ENCODE measurements around the gene PTPRN2. TPM values are rescaled to one million over a fixed set of nuclear protein-coding genes. Genes with fewer than 3 reads are reported as not detected.

PTPRN2 gene
- total RNA-seq, 1 experiment from 2014 or later: 2.1 TPM

DNA sequence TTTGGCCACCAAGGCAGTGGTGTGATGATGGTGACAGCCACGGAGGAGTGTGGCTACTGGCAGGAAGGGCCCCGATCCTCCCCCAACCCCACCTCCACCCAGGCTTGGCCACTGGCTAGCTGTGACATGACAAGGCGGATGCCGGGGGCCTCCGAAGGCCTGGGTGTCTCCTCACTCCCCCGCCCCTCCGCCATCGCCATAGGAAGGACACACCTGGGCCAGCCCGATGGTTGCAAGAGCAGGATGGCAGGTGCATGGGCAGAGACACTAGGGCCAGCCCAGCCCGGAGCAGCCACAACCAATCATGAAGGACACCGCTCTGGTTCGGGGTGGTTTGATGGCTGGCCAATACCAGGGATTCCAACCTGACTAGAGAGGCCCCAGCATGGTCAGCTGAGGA, 81.0 kb downstream of the PTPRN2 start:
- no TSS peak for BruUV-seq (replicated peaks)
- no peak overlapping the region for H3K4me2 ChIP-seq (ENCODE audit: low read length)
- peaks cover 0 to 9% of the 10 kb centered on the region in 2 experiments; a peak in 1 of 4 replicates for H3K9me3 ChIP-seq (ENCODE audit: control insufficient read depth in 1 of 2, insufficient read depth in 1 of 2, low read depth in 1 of 2, low read length in 2 of 2)
- H2AFZ ChIP-seq (ENCODE audit: low read depth, low read length, poor library complexity, severe bottlenecking): no peak overlapping the region
- H4K20me1 ChIP-seq (ENCODE audit: insufficient read depth): no peaks in the 10 kb centered on the region
- no peaks in the 10 kb centered on the region for H3K36me3 ChIP-seq (ENCODE audit: control insufficient read depth in 1 of 2, insufficient read depth in 2 of 2, low read length in 2 of 2)
- ATAC-seq: no peak
- H3K79me2 ChIP-seq (ENCODE audit: insufficient read depth, low read length): no peaks in the 10 kb centered on the region
- POLR2A ChIA-PET: no interaction called here
- TF ChIP-seq FOSL1 (IDR thresholded peaks at IDR 0.05; ENCODE audit: low read depth): no peak
- no peak for TF ChIP-seq RAD21 (IDR thresholded peaks at IDR 0.05; ENCODE audit: low read depth)
- TF ChIP-seq SIN3A (IDR thresholded peaks at IDR 0.05; ENCODE audit: low read depth): no peak
- TF ChIP-seq, protein P1, sequence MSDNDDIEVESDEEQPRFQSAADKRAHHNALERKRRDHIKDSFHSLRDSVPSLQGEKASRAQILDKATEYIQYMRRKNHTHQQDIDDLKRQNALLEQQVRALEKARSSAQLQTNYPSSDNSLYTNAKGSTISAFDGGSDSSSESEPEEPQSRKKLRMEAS (IDR thresholded peaks at IDR 0.05): no peak
- TF ChIP-seq, protein P2, sequence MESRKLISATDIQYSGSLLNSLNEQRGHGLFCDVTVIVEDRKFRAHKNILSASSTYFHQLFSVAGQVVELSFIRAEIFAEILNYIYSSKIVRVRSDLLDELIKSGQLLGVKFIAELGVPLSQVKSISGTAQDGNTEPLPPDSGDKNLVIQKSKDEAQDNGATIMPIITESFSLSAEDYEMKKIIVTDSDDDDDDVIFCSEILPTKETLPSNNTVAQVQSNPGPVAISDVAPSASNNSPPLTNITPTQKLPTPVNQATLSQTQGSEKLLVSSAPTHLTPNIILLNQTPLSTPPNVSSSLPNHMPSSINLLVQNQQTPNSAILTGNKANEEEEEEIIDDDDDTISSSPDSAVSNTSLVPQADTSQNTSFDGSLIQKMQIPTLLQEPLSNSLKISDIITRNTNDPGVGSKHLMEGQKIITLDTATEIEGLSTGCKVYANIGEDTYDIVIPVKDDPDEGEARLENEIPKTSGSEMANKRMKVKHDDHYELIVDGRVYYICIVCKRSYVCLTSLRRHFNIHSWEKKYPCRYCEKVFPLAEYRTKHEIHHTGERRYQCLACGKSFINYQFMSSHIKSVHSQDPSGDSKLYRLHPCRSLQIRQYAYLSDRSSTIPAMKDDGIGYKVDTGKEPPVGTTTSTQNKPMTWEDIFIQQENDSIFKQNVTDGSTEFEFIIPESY (IDR thresholded peaks at IDR 0.05; ENCODE audit: extremely low read depth, insufficient replicate concordance, low read length): no peak
- TF ChIP-seq EZH2 (IDR thresholded peaks at IDR 0.05): no peak
- TF ChIP-seq, protein P3, sequence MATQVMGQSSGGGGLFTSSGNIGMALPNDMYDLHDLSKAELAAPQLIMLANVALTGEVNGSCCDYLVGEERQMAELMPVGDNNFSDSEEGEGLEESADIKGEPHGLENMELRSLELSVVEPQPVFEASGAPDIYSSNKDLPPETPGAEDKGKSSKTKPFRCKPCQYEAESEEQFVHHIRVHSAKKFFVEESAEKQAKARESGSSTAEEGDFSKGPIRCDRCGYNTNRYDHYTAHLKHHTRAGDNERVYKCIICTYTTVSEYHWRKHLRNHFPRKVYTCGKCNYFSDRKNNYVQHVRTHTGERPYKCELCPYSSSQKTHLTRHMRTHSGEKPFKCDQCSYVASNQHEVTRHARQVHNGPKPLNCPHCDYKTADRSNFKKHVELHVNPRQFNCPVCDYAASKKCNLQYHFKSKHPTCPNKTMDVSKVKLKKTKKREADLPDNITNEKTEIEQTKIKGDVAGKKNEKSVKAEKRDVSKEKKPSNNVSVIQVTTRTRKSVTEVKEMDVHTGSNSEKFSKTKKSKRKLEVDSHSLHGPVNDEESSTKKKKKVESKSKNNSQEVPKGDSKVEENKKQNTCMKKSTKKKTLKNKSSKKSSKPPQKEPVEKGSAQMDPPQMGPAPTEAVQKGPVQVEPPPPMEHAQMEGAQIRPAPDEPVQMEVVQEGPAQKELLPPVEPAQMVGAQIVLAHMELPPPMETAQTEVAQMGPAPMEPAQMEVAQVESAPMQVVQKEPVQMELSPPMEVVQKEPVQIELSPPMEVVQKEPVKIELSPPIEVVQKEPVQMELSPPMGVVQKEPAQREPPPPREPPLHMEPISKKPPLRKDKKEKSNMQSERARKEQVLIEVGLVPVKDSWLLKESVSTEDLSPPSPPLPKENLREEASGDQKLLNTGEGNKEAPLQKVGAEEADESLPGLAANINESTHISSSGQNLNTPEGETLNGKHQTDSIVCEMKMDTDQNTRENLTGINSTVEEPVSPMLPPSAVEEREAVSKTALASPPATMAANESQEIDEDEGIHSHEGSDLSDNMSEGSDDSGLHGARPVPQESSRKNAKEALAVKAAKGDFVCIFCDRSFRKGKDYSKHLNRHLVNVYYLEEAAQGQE (IDR thresholded peaks at IDR 0.05; ENCODE audit: low read depth): no peak
- TF ChIP-seq EZH2phosphoT487 (IDR thresholded peaks at IDR 0.05; ENCODE audit: borderline replicate concordance): no peak
- TF ChIP-seq TCF7L2 (IDR thresholded peaks at IDR 0.05; ENCODE audit: borderline replicate concordance, extremely low read depth, insufficient read depth, insufficient read length): no peak
- no peak for TF ChIP-seq YY1 (IDR thresholded peaks at IDR 0.05; ENCODE audit: extremely low read depth, insufficient replicate concordance, low read depth, low read length)
- no peak for TF ChIP-seq SRF (IDR thresholded peaks at IDR 0.05; ENCODE audit: low read depth)
- TF ChIP-seq POLR2A (IDR thresholded peaks at IDR 0.05; ENCODE audit: borderline replicate concordance, extremely low read depth, insufficient read depth, insufficient read length): no peak
- TF ChIP-seq ELF1 (IDR thresholded peaks at IDR 0.05; ENCODE audit: borderline replicate concordance, low read depth): no peak
- TF ChIP-seq CBX3 (IDR thresholded peaks at IDR 0.05; ENCODE audit: low read depth): no peak
- no peak for TF ChIP-seq POLR2AphosphoS5 (IDR thresholded peaks at IDR 0.05; ENCODE audit: low read depth, low read length)
- TF ChIP-seq, protein P4, sequence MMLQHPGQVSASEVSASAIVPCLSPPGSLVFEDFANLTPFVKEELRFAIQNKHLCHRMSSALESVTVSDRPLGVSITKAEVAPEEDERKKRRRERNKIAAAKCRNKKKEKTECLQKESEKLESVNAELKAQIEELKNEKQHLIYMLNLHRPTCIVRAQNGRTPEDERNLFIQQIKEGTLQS (IDR thresholded peaks at IDR 0.05): no peak
- H3K9ac ChIP-seq (ENCODE audit: low read length): no peak overlapping the region
- no peak for DNase-seq (ENCODE audit: low read depth, low spot score)
- CTCF ChIA-PET: no interaction called here
- no peaks in the 10 kb centered on the region for H3K9me2 ChIP-seq (ENCODE audit: insufficient read depth)
- intact Hi-C loops (cut with micrococcal nuclease): no loop called here
- RAD21 ChIA-PET (ENCODE audit: low non-redundant PET in 1 of 2, low total read pairs in 2 of 2, uncharacterized antibody in 2 of 2, unreplicated experiment in 2 of 2): no interaction called here
- no peaks in the 10 kb centered on the region for H3K27me3 ChIP-seq (ENCODE audit: insufficient read depth, low read length)
- no peak overlapping the region for H3K4me3 ChIP-seq (replicated peaks in 1 of 2; ENCODE audit: low read depth in 1 of 2, low read length in 2 of 2)
- no peak overlapping the region for H3K27ac ChIP-seq (ENCODE audit: low read depth, low read length)
- H3K4me1 ChIP-seq (ENCODE audit: control insufficient read depth in 1 of 2, insufficient read depth in 2 of 2, low read length in 2 of 2): peaks cover 6 to 20% of the 10 kb centered on the region in 2 experiments
